ENCODE results near the gene MRPS10.

DNA sequence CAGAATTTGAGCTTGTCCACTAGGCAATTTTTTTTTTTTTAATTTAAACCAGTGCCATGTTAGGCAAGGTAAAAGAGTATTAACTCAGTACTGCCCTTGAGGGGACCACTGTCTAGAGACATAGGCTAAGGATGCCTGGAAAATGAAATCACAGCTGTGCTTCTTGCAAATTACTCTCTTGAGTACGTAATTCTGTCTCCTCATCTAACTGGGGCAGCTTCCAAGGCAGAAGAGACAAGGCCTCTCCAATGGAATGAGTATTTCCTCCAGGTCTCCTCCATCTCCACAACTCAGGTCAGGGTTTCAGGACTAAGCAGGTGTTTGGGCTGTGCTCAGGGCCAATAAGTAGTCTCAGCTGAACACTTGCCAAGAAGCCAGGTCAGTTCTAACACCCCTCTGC lies 33.8 kb upstream of the MRPS10 start:
- TF ChIP-seq, protein P1, sequence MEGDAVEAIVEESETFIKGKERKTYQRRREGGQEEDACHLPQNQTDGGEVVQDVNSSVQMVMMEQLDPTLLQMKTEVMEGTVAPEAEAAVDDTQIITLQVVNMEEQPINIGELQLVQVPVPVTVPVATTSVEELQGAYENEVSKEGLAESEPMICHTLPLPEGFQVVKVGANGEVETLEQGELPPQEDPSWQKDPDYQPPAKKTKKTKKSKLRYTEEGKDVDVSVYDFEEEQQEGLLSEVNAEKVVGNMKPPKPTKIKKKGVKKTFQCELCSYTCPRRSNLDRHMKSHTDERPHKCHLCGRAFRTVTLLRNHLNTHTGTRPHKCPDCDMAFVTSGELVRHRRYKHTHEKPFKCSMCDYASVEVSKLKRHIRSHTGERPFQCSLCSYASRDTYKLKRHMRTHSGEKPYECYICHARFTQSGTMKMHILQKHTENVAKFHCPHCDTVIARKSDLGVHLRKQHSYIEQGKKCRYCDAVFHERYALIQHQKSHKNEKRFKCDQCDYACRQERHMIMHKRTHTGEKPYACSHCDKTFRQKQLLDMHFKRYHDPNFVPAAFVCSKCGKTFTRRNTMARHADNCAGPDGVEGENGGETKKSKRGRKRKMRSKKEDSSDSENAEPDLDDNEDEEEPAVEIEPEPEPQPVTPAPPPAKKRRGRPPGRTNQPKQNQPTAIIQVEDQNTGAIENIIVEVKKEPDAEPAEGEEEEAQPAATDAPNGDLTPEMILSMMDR (IDR thresholded peaks at IDR 0.05) = no peak
- TF ChIP-seq POLR2A (IDR thresholded peaks at IDR 0.05) = no peak

Data from body of pancreas (tissue), 4 donors.